Measurements from ENCODE around the gene OSBPL6.

DNA sequence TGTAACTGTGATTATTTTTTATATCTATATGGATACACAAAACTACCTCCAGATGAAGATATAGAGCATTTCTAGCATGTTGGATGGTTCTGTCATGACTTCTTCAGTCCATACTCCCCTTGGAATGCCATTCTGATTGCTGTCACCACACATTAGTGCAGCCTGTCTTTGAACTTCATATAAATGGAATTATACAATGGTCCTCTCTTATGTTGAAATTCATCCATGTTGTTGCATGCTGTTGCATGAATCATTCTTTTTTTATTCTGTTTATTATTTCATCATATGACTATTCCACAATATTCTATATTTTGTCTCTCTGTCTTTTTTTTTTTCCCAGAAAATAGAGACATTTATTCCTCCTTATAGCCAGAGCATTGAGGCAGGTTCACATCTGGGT is 74.1 kb downstream of the OSBPL6 start:
- TF ChIP-seq EZH2phosphoT487 (IDR thresholded peaks at IDR 0.05; ENCODE audit: borderline replicate concordance) = no peak
- TF ChIP-seq, protein P1, sequence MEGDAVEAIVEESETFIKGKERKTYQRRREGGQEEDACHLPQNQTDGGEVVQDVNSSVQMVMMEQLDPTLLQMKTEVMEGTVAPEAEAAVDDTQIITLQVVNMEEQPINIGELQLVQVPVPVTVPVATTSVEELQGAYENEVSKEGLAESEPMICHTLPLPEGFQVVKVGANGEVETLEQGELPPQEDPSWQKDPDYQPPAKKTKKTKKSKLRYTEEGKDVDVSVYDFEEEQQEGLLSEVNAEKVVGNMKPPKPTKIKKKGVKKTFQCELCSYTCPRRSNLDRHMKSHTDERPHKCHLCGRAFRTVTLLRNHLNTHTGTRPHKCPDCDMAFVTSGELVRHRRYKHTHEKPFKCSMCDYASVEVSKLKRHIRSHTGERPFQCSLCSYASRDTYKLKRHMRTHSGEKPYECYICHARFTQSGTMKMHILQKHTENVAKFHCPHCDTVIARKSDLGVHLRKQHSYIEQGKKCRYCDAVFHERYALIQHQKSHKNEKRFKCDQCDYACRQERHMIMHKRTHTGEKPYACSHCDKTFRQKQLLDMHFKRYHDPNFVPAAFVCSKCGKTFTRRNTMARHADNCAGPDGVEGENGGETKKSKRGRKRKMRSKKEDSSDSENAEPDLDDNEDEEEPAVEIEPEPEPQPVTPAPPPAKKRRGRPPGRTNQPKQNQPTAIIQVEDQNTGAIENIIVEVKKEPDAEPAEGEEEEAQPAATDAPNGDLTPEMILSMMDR (conservative IDR thresholded peaks at IDR 0.05; ENCODE audit: low read length) = no peak
